OCI-LY3 (cell line): Measurements from ENCODE around the gene CYP27B1.

ENCODE experiments used
- H2AFZ ChIP-seq: fragments of 200-600, 300-600 bp; shearing (Covaris generic); 2 replicates; pipeline ENCODE4 v1.6.0; 2014; ENCODE audit warnings: antibody characterized with exemption, low read depth, low read length
- H3K27ac ChIP-seq: fragments of 200-600, 300-600 bp; sonication (generic); 2 replicates; pipeline ENCODE4 v1.5.1; 2014; ENCODE audit warnings: mild to moderate bottlenecking, low read length, moderate library complexity, mixed read lengths
- H3K27me3 ChIP-seq: fragments of 200-600, 300-600 bp; sonication (generic); 2 replicates; pipeline ENCODE4 v1.6.1; 2014; ENCODE audit warnings: low read depth, low read length, mixed read lengths
- H3K36me3 ChIP-seq: fragments of 200-600, 300-600 bp; sonication (generic); replicated peaks from 2 replicates; pipeline ENCODE3; 2014; ENCODE audit warnings: low read depth, low read length, mixed read lengths
- H3K4me1 ChIP-seq: fragments of 300-600, 200-600 bp; sonication (generic); 2 replicates; pipeline ENCODE4 v1.6.1; 2014; ENCODE audit warnings: low read length, mixed read lengths
- H3K4me2 ChIP-seq: fragments of 200-600, 300-600 bp; sonication (generic); 2 replicates; pipeline ENCODE4 v1.6.1; 2014; ENCODE audit warnings: low read length, mixed read lengths
- H3K4me3 ChIP-seq: fragments of 300-600, 200-600 bp; sonication (generic); 2 replicates; pipeline ENCODE4 v1.5.1; 2014; ENCODE audit warnings: antibody characterized with exemption, mild to moderate bottlenecking, low read length, moderate library complexity
- H3K79me2 ChIP-seq: fragments of 300-600, 200-600 bp; shearing (Covaris generic); 2 replicates; pipeline ENCODE4 v1.6.1; 2014; ENCODE audit warnings: mild to moderate bottlenecking, low read length, mixed read lengths
- H3K9ac ChIP-seq: fragments of 300-600, 200-600 bp; shearing (Covaris generic); 2 replicates; pipeline ENCODE4 v1.6.0; 2014; ENCODE audit warnings: mild to moderate bottlenecking, low read length, moderate library complexity
- H3K9me3 ChIP-seq: fragments of 200-600, 300-600 bp; shearing (Covaris generic); 2 replicates; pipeline ENCODE4 v1.6.1; 2014; ENCODE audit warnings: low read length, mixed read lengths; ENCODE audit not compliant: insufficient read depth
- H4K20me1 ChIP-seq: fragments of 200-600, 300-600 bp; sonication (generic); 2 replicates; pipeline ENCODE4 v1.6.1; 2016; ENCODE audit warnings: low read length, mixed read lengths; ENCODE audit not compliant: insufficient read depth
- EZH2phosphoT487 ChIP-seq: fragments of 200-600 bp; shearing (Covaris generic); IDR thresholded peaks from 2 replicates; pipeline ENCODE4 v1.6.1; 2018; ENCODE audit warnings: antibody characterized with exemption, mixed run types, low read depth
- TF ChIP-seq, protein P1 (sequence below): fragments of 200-600, 300-600 bp; sonication (generic); IDR thresholded peaks from 2 replicates; pipeline ENCODE4 v1.5.1; 2014; ENCODE audit warnings: antibody characterized with exemption, low read length, low read depth

The CYP27B1 gene

DNA sequence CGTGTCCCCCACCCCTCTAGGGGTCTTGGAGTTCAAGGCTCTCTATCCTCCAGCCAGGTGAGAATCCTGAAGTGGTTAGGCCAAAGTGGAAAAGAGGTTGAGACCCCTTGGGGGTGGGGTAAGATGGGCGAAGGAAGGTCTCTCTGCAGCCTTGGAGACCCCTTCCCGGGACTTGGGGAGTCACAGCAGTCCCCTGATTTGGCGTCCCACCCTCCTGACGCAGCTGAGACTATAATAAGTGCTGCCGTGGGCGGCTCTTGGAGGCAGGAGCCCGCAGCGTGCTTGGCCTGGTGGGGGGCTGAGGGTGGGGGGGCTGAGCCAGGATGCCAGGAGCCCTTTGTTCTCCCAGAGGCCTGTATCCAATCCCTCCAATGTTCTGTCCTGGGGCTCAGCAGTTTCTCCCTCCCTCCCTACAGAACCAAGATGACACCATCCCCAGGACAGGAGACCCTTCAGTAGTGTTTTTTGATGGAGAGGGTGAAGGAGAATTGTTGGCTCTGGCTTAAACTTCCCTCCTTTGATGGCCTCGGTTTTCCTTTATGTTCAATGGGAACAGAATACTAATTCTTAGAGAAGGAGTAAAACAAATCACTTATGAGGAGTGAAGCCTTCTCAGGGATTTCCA is 26.9 kb downstream of the CYP27B1 start:
- no peaks in the 10 kb centered on the region for H4K20me1 ChIP-seq
- H3K4me1 ChIP-seq = peaks cover 22% of the 10 kb centered on the region
- H2AFZ ChIP-seq = no peak overlapping the region
- no peaks in the 10 kb centered on the region for H3K27me3 ChIP-seq
- H3K9ac ChIP-seq = no peak overlapping the region
- peaks cover 14% of the 10 kb centered on the region for H3K79me2 ChIP-seq
- TF ChIP-seq EZH2phosphoT487 = no peak
- TF ChIP-seq, protein P1, sequence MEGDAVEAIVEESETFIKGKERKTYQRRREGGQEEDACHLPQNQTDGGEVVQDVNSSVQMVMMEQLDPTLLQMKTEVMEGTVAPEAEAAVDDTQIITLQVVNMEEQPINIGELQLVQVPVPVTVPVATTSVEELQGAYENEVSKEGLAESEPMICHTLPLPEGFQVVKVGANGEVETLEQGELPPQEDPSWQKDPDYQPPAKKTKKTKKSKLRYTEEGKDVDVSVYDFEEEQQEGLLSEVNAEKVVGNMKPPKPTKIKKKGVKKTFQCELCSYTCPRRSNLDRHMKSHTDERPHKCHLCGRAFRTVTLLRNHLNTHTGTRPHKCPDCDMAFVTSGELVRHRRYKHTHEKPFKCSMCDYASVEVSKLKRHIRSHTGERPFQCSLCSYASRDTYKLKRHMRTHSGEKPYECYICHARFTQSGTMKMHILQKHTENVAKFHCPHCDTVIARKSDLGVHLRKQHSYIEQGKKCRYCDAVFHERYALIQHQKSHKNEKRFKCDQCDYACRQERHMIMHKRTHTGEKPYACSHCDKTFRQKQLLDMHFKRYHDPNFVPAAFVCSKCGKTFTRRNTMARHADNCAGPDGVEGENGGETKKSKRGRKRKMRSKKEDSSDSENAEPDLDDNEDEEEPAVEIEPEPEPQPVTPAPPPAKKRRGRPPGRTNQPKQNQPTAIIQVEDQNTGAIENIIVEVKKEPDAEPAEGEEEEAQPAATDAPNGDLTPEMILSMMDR = no peak
- H3K27ac ChIP-seq = no peak overlapping the region
- no peaks in the 10 kb centered on the region for H3K36me3 ChIP-seq
- H3K4me3 ChIP-seq = no peak overlapping the region
- H3K4me2 ChIP-seq = no peak overlapping the region
- no peaks in the 10 kb centered on the region for H3K9me3 ChIP-seq

DNA sequence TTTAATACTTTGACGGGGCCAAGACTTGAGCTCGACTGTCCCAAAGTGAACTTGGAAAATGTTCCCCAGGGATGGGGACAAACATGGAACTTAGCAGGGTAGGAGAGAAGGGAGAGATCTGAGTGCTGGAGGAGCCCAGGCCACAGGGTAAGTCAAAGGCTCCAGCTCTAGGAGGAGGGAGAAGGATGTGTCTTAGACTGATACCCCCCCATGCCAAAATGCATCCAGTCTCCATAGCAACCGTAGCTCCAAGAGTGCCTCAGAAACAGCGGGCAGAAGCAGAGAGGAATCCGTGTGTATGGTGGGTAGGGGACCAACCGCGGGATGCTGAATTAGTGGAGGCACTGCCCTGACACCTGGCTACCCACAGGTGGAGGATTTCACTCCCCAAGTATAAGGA is 27.5 kb downstream of the CYP27B1 start:
- Histone ChIP-seq H3K27me3 (no peaks in the 10 kb centered on the region), H3K9me3 (no peaks in the 10 kb centered on the region), H2AFZ (no peak overlapping the region), H3K79me2 (peaks cover 13% of the 10 kb centered on the region; the same call in 1 of the 2 replicates), H3K36me3 (no peaks in the 10 kb centered on the region), H4K20me1 (no peaks in the 10 kb centered on the region), H3K4me2 (no peak overlapping the region), H3K4me1 (peaks cover 22% of the 10 kb centered on the region), H3K9ac (no peak overlapping the region), H3K4me3 (no peak overlapping the region), H3K27ac (no peak overlapping the region)
- no peak for TF ChIP-seq EZH2phosphoT487
- TF ChIP-seq, protein P1 = no peak

DNA sequence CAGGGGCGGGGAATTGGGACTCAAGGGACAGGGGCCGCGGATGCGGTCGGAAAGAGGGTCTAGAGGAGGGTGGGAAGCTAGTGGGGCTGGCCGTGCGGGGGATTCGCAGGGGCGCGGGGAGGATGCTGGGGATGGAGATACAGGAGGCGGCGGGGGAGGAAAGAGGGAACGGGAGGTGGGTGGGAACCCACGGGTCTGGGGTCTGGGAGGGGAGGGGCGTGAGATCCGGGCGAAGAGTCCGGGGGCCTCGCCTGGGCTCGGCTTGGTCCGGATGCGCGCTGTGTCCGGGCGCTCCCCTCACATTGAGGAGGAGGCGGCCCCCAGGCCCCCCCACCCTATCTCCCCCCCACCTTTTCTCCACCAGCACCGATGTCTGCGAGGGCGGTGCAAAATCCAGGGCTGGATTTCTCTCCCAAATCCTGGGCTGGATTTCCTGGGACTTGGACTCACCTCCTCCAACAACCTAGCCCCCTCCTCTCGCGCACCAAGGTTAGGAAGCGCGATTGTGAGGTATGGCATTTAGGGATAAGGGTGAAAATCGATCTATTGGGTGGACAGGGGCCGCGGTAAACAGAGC is 28.1 kb downstream of the CYP27B1 start, which contains the start of gene AGAP2:
TSS of gene AGAP2 (minus strand) at position 82 of the 577 bp plus-strand sequence. CDS start 496 bp downstream, outside the sequence.
- H3K9ac ChIP-seq = no peak within 1 kb of the TSS
- H3K4me3 ChIP-seq = no peak within 1 kb of the TSS
- no peak within 1 kb of the TSS for H3K4me2 ChIP-seq
- peaks cover 13% of the 10 kb centered on the region; the same call in 1 of the 2 replicates for H3K79me2 ChIP-seq
- H3K27me3 ChIP-seq = no peaks in the 10 kb centered on the region
- no peak within 1 kb of the TSS for H3K27ac ChIP-seq
- no peaks in the 10 kb centered on the region for H3K9me3 ChIP-seq
- no peaks in the 10 kb centered on the region for H3K36me3 ChIP-seq
- H3K4me1 ChIP-seq = peaks cover 16% of the 10 kb centered on the region
- H4K20me1 ChIP-seq = no peaks in the 10 kb centered on the region
- no peak within 1 kb of the TSS for H2AFZ ChIP-seq
- TF ChIP-seq EZH2phosphoT487 = no peak
- TF ChIP-seq, protein P1 = no peak
